MM.1S (cell line): Measurements from ENCODE around the gene KRTAP5-6.

ENCODE experiments used
- DNase-seq: peaks from one replicate; pipeline ENCODE4 v3.0.0-alpha.2; 2015
- H2AFZ ChIP-seq: fragments of 300-600 bp; sonication (generic); 2 replicates; pipeline ENCODE4 v1.6.0; 2016; ENCODE audit warnings: antibody characterized with exemption, low read length
- H3F3A ChIP-seq: fragments of 300-600 bp; sonication (generic); 2 replicates; pipeline ENCODE4 v1.6.1; 2016; ENCODE audit warnings: mild to moderate bottlenecking, antibody characterized with exemption, low read length, moderate library complexity, mixed read lengths; ENCODE audit not compliant: insufficient read depth
- H3K27ac ChIP-seq: fragments of 300-600 bp; sonication (generic); 2 replicates; pipeline ENCODE4 v1.5.1; 2016; ENCODE audit warnings: mild to moderate bottlenecking, low read length
- H3K27me3 ChIP-seq: fragments of 300-600 bp; sonication (generic); replicated peaks from 2 replicates; pipeline ENCODE4 v1.6.0; 2016; ENCODE audit warnings: low read length; ENCODE audit not compliant: insufficient read depth
- H3K36me3 ChIP-seq: fragments of 300-600 bp; sonication (generic); replicated peaks from 2 replicates; pipeline ENCODE4 v1.6.1; 2016; ENCODE audit warnings: mild to moderate bottlenecking, low read length, mixed read lengths; ENCODE audit not compliant: insufficient read depth
- H3K4me1 ChIP-seq: fragments of 300-600 bp; sonication (generic); 2 replicates; pipeline ENCODE4 v1.6.1; 2016; ENCODE audit warnings: low read length, mixed read lengths
- H3K4me2 ChIP-seq: fragments of 300-600 bp; sonication (generic); 2 replicates; pipeline ENCODE4 v1.6.0; 2016; ENCODE audit warnings: low read depth, low read length
- H3K4me3 ChIP-seq: fragments of 300-600 bp; sonication (generic); 2 replicates; pipeline ENCODE4 v1.5.1; 2016; ENCODE audit warnings: low read length, mixed read lengths
- H3K79me2 ChIP-seq: fragments of 300-600 bp; sonication (generic); 2 replicates; pipeline ENCODE4 v1.6.1; 2016; ENCODE audit warnings: mixed run types, low read length, mixed read lengths
- H3K9ac ChIP-seq: fragments of 300-600 bp; sonication (generic); 2 replicates; pipeline ENCODE4 v1.6.1; 2016; ENCODE audit warnings: low read length, mixed read lengths
- H3K9me2 ChIP-seq: fragments of 300-600 bp; sonication (generic); replicated peaks from 2 replicates; pipeline ENCODE4 v1.6.1; 2016; ENCODE audit warnings: mild to moderate bottlenecking, low read length, mixed read lengths; ENCODE audit not compliant: insufficient read depth
- H3K9me3 ChIP-seq: fragments of 300-600 bp; sonication (generic); replicated peaks from 2 replicates; pipeline ENCODE4 v1.6.1; 2016; ENCODE audit warnings: mild to moderate bottlenecking, low read length, mixed read lengths; ENCODE audit not compliant: insufficient read depth
- H4K20me1 ChIP-seq: fragments of 300-600 bp; sonication (generic); 2 replicates; pipeline ENCODE4 v1.6.1; 2016; ENCODE audit warnings: mild to moderate bottlenecking, low read length, moderate library complexity, mixed read lengths; ENCODE audit not compliant: insufficient read depth
- CTCF ChIP-seq: fragments of 300-600 bp; sonication (generic); IDR thresholded peaks from 2 replicates; pipeline ENCODE4 v1.5.1; 2016; ENCODE audit warnings: antibody characterized with exemption, low read length, mixed read lengths
- EZH2 ChIP-seq: fragments of 300-600 bp; sonication (generic); optimal IDR thresholded peaks from 2 replicates; pipeline ENCODE3; 2017; ENCODE audit warnings: low read depth, mild to moderate bottlenecking, antibody characterized with exemption, low read length, mixed read lengths
- EZH2phosphoT487 ChIP-seq: fragments of 300-600 bp; sonication (generic); IDR thresholded peaks from 2 replicates; pipeline ENCODE4 v1.6.1; 2018; ENCODE audit warnings: antibody characterized with exemption, low read length

Gene KRTAP5-6

DNA sequence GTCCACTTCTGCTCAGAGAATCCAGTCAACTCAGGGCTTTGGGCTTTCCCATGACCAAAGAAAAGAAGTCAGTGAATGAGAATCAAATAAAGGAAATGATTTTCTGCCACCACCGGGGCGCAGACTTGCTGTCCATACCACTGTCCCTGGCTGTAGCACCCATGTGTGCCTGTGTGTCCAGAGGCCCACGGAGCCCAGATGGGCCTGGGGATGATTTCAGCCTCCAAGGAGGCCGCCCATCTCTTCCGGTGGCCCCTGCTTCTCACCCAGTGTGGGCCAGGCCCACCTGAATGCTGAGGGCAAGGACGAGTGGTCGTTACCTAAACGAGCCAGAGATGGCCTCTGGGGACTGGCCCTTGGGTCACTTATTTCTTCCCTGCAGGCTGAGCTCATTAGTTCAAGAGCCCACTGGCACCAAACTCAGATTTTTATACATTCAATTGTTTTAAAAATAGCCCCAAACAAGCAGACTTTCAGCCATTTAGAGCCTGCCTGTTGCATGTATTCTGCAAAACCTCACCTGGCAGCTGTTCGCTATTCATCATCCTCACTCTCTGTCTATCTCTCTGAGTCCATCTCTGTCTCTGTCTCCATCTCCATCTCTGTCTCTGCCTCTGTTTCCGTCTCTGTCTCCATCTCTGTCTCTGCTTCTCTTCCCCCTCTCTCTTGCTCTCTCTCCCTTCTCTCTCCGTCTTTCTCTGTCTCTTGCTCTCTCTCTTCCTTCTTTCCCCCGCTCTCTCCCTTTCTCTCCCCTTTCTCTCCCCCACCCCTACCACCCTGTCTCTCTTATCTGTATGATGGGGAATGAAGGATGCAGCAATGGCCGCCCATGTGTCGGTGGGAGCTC, 43.2 kb upstream of the KRTAP5-6 start:
- H3K9ac ChIP-seq = no peak overlapping the region
- H4K20me1 ChIP-seq = no peaks in the 10 kb centered on the region
- H3K9me3 ChIP-seq = no peaks in the 10 kb centered on the region
- H2AFZ ChIP-seq = no peak overlapping the region
- H3K4me2 ChIP-seq = no peak overlapping the region
- no peak overlapping the region for H3K27ac ChIP-seq
- no peak overlapping the region for H3K4me3 ChIP-seq
- no peaks in the 10 kb centered on the region for H3K36me3 ChIP-seq
- H3K4me1 ChIP-seq = no peaks in the 10 kb centered on the region
- TF ChIP-seq EZH2 (no peak), EZH2phosphoT487 (no peak), CTCF (no peak)
- H3K27me3 ChIP-seq = peaks cover 96% of the 10 kb centered on the region
- no peak for DNase-seq
- H3K9me2 ChIP-seq = no peaks in the 10 kb centered on the region
- no peaks in the 10 kb centered on the region for H3K79me2 ChIP-seq
- H3F3A ChIP-seq = no peaks in the 10 kb centered on the region

- H3K9me3 ChIP-seq = no peaks in the 10 kb centered on the region
- TF ChIP-seq EZH2 = no peak
- no peak for TF ChIP-seq EZH2phosphoT487
- no peak for TF ChIP-seq CTCF
- no peak overlapping the region for H3K4me2 ChIP-seq
- no peaks in the 10 kb centered on the region for H4K20me1 ChIP-seq
- H3F3A ChIP-seq = no peaks in the 10 kb centered on the region
- no peak overlapping the region for H3K27ac ChIP-seq
- no peak overlapping the region for H2AFZ ChIP-seq
- H3K79me2 ChIP-seq = no peaks in the 10 kb centered on the region
- H3K4me3 ChIP-seq = no peak overlapping the region
- peaks cover 98% of the 10 kb centered on the region for H3K27me3 ChIP-seq
- H3K9me2 ChIP-seq = no peaks in the 10 kb centered on the region
- no peaks in the 10 kb centered on the region for H3K4me1 ChIP-seq
- H3K36me3 ChIP-seq = no peaks in the 10 kb centered on the region
- DNase-seq = no peak
- no peak overlapping the region for H3K9ac ChIP-seq
Measured at GRCh38 chr11:1654388-1655167, 42.4 kb upstream of the KRTAP5-6 start.

DNA sequence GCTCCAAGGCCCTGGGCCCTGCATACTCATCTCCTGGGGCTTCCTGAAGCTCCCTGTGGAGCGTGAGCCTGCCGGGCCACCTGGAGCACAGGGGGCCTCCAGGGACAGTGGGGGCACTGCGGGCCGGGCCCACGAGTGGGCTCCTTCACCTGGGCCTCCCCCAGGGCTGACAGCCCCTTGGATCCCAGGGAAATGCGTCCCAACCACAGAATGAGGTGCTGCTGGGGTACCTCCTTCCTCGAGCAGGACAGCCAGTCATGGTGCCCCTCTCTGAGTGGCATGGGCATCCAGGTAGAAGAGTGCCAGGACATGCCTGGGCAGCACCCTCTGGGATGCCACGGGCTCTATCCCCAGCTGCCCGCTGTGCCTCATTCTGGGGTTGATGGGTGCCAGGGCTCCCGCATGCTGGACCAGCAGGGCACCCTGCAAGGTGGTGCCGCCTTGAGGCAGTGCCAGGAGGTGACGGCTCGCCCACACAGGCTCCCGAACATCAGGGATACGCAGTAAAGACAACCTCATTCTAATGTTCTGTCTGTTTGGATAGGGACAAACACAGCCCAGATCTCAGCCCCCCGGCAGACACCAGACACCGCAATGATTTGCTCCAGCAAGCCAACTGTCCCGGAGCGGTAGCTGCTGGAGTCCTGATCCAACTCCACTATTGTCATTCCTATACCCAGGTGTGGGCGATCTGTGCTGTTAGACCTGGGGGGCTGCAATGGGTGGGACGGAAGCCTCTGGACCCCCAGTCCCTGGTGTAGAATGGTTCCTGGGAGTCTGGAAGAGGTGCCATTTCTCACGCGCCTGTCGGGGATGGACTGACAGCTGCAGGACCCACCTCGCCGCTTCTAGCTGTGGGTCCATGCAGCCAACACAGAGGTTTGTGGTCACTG, 41.6 kb upstream of the KRTAP5-6 start:
- H2AFZ ChIP-seq = no peak overlapping the region
- no peak overlapping the region for H3K4me2 ChIP-seq
- no peaks in the 10 kb centered on the region for H3K9me2 ChIP-seq
- H4K20me1 ChIP-seq = no peaks in the 10 kb centered on the region
- no peaks in the 10 kb centered on the region for H3K9me3 ChIP-seq
- H3K27me3 ChIP-seq = peaks cover 100% of the 10 kb centered on the region
- TF ChIP-seq EZH2phosphoT487 (no peak), CTCF (no peak), EZH2 (no peak)
- no peaks in the 10 kb centered on the region for H3K79me2 ChIP-seq
- no peak overlapping the region for H3K9ac ChIP-seq
- H3K36me3 ChIP-seq = no peaks in the 10 kb centered on the region
- H3K27ac ChIP-seq = no peak overlapping the region
- no peak overlapping the region for H3K4me3 ChIP-seq
- no peaks in the 10 kb centered on the region for H3F3A ChIP-seq
- no peak for DNase-seq
- no peaks in the 10 kb centered on the region for H3K4me1 ChIP-seq
